Epidermal melanocyte (primary cell): ENCODE measurements around the gene EMC7.
"Not testable (repeated sequence)": the region's sequence is repeated elsewhere in the genome, so short reads cannot be mapped to it uniquely, and the experiment has no call there.

Experiments used
- DNase-seq: peaks from one replicate; pipeline ENCODE4 v3.0.0; 2011; ENCODE audit warnings: low spot score; ENCODE audit not compliant: insufficient read length

Gene EMC7

GRCh38 chr15:34085746-34086145 lies 15.9 kb downstream of the EMC7 start:
- DNase-seq, result no peak

- DNase-seq, result no peak
Observed at GRCh38 chr15:34084086-34084485, 17.6 kb downstream of the EMC7 start.

DNA sequence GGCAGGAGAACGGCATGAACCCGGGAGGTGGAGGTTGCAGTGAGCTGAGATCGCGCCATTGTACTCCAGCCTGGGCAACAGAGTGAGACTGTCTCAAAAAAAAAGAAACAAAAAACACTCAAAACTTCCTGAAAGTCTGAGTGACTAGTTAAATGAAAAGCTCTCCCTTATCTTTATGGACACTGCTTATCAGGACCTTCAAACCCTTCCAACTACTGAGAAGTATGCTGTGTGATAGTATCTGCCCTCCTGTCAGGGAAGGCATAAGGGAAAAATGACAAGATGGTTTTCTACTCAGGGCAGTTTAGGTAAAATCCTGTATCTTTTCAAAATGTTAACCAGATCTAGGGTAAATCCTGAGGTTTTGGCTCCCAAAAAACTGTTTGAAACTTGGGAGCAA lies 21.8 kb downstream of the EMC7 start:
- no peak for DNase-seq

DNA sequence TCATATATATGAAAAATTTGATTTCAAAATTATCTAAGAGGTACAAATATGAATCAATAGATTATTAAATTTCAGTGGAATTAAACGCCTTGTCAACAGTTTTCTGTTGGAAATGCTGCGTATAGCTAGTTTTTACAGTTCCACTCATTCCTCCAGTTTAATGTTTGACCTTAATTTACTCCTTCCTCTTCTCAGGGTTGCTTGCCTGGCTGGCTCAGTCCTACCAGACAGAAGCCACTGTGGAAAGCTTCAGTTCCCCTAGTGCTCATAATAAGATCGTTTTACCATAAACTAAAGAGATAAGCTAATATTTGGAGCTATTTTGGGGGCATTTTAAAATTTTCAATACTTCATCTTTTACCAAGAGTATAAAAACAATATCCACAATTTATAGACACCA lies 22.8 kb downstream of the EMC7 start:
- no peak for DNase-seq

GRCh38 chr15:34076785-34077184 lies 24.9 kb downstream of the EMC7 start:
- DNase-seq, result no peak

- DNase-seq, result no peak
Observed at GRCh38 chr15:34070003-34070402, 31.7 kb downstream of the EMC7 start.

DNA sequence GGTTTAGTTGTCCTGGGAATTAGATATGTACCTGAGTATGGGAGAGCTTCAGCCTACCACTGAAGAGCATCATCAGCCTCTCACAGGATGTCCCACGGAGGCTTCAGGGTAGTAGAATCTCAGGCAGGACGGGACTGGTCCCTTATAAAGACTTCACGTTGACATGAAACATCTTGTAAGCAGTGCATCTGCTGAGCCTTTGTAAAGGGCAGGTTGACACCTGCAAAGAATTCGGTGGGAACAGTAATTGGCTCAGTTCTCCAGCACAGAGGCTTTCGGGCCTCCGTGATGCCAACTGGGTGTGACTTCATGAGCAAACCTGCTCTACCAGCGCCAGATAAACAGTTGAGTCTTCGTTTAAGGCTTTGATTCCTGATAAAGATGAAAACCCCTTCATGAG lies 35.7 kb downstream of the EMC7 start:
- DNase-seq, result no peak

DNA sequence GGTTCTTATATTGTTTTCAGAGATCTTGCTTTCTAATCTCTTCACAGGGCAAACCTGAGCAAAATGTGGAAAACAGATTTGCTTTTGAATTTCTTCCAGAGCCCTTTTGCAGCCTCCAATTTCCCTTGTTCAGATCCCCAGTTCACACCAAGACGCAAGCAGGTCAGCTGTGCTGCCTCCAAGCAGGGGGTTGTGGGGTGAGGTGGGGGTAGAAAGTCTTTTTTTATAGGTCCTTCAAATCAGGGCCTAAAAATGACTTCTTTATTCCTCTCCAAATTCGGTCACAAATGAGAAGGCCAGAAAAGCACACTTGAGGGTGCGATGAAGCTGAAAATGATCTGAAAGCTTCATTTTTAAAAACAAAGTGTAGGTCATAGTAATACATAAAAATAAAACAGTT lies 36.4 kb downstream of the EMC7 start:
- no peak for DNase-seq

- DNase-seq, result no peak
Observed at GRCh38 chr15:34064438-34064837, 37.2 kb downstream of the EMC7 start.

DNA sequence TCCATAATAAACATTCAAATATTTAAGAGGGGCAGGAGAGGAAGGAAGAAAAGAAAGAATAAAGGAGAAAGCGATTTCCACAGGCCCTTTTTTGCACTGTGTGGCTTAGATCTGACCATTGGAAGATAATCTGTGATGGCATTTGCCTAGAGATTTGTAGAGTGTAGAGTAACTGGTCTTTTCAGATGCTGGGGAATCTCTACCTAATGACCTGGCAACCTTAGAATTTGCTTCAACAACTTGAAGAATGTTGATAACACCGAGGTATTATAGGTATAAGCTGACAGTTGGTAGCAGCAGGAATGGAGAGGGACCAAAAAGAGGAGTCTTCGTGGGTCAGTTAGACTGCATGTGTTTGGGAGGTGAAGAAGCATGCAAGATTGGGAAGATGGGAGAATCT lies 41.7 kb downstream of the EMC7 start:
- DNase-seq, result no peak

DNA sequence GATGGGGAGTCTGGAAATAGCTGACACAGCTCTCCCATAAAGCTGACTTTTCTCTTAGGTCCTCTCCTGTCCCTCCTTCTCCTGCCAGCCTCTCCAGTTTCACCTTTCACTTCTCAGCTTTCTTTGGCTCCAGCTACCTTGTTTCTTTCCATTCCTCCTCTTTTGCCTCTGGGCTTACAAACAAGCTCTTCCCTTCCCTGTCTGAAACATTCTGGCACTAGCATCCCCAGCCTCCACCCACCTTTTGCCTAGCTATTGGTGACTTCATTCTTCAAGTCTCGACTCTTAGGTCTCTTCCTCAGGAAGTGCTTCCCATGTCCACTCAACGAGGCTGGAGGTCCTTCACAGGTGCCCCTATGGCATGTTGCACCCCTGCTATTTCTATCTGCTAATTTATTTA lies 42.2 kb downstream of the EMC7 start:
- DNase-seq, result no peak

DNA sequence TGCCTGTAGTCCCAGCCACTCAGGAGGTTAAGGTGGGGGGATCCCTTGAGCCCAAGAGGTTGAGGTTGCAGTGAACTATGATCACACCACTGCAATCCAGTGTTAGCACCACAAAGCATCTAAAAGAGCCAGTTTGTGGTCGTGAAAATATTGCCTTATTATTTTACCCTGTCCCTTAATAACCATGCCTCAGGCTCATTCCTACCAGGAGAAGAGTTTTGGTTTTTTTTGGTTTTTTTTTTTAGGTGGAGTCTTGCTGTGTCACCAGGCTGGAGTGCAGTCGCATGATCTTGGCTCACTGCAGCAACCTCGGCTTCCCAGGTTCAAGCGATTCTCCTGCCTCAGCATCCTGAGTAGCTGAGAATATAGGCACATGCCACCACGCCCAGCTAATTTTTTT lies 44.8 kb downstream of the EMC7 start:
- no peak for DNase-seq

- DNase-seq, result no peak
Observed at GRCh38 chr15:34055868-34056595, 45.6 kb downstream of the EMC7 start.

DNA sequence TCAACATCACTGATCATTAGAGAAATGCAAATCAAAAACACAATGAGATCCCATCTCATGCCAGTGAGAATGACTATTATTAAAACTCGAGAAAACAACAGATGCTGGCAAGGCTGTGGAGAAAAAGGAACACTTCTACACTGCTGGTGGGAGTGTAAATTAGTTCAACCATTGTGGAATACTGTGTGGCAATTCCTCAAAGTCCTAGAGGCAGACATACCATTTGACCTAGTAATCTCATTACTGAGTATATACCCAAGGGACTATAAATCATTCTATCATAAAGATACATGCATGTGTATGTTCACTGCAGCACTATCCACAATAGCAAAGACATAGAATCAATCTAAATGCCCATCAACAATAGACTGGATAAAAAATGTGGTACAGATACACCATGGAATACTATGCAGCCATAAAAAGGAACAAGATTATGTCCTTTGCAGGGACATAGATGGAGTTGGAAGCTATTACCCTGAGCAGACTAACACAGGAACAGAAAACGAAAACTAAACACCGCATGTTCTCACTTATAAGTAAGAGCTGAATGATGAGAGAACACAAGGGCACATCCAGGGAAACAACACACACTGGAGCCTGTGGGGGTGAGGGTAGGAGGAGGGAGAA lies 47.5 kb downstream of the EMC7 start:
- no peak for DNase-seq

DNA sequence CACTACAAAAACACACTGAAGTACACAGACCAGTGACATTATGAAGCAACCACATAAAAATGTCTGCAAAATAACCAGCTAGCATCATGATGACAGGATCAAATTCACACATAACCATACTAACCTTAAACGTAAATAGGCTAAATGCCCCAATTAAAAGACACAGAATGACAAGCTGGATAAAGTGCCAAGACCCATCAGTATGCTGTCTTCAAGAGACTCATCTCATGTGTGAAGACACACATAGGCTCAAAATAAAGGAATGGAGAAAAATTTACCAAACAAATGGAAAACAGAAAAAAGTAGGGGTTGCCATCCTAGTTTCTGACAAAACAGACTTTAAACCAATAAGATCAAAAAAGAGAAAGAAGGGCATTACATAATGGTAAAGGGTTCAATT lies 51.3 kb downstream of the EMC7 start:
- DNase-seq, result not testable (repeated sequence)

DNA sequence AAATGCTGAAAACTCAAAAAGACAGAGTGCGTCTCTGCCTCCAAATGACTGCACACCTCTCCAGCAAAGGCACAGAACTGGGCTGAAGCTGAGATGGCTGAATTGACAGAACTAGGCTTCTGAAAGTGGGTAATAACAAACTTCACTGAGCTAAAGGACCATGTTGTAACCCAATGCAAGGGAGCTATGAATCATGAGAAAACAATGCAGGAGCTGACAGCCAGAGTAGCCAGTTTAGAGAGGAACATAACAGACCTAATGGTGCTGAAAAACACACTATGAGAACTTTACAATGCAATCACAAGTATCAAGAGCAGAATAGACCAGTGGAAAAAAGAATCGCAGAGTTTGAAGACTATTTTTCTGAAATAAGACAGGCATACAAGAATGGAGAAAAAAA lies 52.5 kb downstream of the EMC7 start:
- no peak for DNase-seq

DNA sequence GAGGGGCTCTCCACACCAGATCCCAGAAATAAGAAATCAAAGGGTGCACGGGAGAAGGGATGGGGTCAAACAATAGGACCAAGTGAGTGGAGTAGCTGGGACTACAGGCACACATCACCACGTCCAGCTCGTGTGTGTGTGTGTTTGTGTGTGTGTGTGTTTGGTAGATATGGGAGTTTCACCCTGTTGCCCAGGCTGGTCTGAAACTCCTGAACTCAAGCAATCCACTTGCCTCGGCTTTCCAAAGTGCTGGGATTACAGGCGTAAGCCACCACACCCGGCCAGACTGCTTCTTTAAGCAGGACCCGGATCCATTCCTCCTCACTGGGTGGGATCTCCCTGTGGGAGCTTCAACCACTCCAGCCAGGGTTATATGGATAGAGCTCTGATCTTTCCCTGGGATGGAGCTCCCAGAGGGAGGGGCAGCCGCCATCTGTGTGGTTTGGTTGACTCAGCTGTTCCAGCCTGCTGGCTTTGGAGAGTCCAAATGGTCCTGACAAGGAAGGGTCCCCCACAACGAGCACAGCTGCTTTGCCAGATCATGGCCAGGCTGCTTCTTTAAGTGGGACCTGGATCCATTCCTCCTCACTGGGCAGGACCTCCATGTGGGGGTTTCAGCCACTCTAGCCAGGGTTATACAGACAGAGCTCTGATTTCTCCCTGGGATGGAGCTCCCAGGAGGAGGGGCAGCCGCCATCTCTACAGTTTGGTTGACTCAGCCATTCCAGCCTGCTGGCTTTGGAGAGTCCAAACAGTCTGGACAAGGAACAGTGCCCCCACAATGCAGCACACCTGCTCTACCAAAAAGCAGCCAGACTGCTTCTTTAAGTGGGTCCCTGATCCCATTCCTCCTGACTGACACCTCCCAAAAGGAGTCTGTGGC lies 53.5 kb downstream of the EMC7 start:
- no peak for DNase-seq

DNA sequence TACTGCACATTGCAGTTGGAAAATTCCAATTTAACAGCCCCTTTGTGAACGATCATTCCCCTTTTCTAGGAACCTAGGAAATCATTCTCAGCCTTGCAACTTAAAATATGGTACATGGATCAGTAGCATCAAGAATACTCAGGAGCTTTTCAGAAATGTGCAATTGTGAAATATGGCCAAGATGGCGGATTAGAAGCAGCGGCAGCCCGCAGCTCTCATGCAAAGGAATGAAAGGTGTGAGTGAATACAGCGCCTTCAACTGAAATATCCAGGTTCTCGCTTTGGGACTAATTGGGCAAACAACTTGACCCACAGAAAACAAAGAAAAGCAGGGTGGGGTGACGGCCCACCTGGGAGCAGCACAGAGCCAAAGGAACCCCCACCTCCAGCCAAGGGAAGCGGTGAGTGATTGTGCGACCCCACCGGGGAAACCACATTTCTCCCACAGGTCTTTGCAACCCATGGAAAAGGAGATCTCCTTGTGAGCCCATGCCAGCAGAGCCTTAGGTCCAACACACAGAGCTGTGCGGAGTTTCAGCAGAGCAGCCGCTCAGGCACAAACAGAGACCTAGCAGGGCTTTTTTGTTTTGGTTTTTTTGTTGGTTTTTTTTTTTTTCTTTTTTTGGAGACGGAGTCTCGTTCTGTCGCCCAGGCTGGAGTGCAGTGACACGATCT lies 55.1 kb downstream of the EMC7 start:
- DNase-seq, result no peak

- DNase-seq, result no peak
Observed at GRCh38 chr15:34043813-34044212, 57.8 kb downstream of the EMC7 start.

- DNase-seq, result no peak
Observed at GRCh38 chr15:34043391-34043790, 58.3 kb downstream of the EMC7 start.

DNA sequence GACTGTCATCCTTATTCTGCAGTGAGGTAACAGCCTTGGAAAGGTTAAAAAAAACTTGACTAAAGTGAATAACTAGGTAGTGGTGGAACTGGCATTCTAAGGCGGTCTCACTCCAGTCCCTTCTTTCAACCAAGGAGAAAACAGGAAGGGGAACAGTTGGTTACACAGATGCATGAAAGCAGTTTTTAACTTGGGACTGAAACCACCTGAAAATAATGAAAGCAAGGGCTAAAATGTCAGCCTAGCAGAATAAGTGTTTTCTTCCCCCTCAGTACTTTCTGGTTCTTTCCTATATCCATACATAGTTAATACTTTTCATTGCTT lies 61.9 kb downstream of the EMC7 start:
- DNase-seq, result no peak
